ENCODE results near the gene IQSEC1.

IQSEC1 gene

DNA sequence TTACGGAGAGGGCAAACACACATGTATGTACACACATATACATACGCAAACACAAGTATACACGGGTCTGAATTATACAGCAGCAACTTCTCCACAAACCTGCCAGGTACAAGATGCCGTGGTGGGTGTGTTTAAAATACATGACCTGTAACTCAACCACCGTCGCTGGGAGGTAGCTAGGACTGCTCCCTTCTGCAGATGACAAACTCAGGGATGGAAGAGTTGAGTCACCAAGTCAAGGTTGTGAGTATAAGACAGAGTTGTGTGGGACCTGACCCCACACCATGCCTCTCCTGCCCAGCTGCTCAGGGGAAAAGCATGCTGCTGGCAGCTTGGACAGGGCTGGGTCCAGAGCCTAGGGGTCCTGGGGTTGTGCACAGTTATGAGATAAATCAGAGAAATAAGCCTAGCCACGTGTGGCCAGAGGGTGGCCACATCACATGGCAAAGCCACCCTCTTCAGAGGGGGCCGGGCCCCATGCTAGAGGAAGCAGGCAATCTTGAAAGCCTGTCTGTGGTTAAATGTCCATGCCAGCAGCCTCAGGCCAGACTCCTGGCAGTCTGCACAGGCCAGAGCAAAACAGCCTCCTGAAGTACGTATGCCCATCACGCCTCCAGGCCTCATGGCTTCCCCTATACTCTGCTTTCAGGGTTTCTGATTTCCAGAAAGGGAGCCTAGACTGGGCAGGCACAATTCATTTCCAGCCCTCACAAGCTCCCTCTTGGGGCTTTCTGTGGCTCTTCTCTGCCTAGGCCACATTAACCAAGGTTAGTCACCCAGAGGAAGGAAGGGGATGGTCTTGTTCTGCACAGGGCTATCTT, 124.1 kb downstream of the IQSEC1 start:
- no peak for TF ChIP-seq FOXP2 (optimal IDR thresholded peaks at IDR 0.05; ENCODE audit: borderline replicate concordance, extremely low read depth, extremely low read length, insufficient read depth)
- TF ChIP-seq, protein P1, sequence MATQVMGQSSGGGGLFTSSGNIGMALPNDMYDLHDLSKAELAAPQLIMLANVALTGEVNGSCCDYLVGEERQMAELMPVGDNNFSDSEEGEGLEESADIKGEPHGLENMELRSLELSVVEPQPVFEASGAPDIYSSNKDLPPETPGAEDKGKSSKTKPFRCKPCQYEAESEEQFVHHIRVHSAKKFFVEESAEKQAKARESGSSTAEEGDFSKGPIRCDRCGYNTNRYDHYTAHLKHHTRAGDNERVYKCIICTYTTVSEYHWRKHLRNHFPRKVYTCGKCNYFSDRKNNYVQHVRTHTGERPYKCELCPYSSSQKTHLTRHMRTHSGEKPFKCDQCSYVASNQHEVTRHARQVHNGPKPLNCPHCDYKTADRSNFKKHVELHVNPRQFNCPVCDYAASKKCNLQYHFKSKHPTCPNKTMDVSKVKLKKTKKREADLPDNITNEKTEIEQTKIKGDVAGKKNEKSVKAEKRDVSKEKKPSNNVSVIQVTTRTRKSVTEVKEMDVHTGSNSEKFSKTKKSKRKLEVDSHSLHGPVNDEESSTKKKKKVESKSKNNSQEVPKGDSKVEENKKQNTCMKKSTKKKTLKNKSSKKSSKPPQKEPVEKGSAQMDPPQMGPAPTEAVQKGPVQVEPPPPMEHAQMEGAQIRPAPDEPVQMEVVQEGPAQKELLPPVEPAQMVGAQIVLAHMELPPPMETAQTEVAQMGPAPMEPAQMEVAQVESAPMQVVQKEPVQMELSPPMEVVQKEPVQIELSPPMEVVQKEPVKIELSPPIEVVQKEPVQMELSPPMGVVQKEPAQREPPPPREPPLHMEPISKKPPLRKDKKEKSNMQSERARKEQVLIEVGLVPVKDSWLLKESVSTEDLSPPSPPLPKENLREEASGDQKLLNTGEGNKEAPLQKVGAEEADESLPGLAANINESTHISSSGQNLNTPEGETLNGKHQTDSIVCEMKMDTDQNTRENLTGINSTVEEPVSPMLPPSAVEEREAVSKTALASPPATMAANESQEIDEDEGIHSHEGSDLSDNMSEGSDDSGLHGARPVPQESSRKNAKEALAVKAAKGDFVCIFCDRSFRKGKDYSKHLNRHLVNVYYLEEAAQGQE (IDR thresholded peaks at IDR 0.05; ENCODE audit: insufficient read depth in 1 of 2, low read depth in 2 of 2, low read length in 2 of 2), result no peak
- no peak for TF ChIP-seq TAF1 (IDR thresholded peaks at IDR 0.05; ENCODE audit: borderline replicate concordance, insufficient read depth, low read length)
- no peak for TF ChIP-seq POLR2AphosphoS5 (IDR thresholded peaks at IDR 0.05; ENCODE audit: low read depth, low read length)
- TF ChIP-seq SIN3A (IDR thresholded peaks at IDR 0.05; ENCODE audit: borderline replicate concordance, insufficient read depth, low read length), result no peak

DNA sequence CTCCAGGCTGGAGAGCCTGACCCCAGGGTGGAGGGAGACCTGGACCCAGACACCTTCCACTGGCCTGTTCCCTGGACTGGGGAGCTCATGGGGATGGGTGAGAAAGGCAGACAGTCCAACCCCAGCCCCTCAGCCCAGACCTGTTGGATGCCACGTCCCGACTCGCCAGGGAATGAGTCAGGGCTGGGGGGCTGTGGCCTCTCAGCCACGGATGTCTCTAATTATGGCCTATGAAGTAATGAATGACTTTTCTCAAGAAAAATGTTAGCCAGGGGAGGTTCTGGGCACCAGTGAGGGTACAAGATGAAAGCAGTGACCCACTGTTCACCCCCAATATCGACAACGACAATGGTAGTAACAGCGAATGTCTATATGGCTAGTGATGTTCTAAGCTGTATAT, 124.9 kb downstream of the IQSEC1 start:
- TF ChIP-seq POLR2AphosphoS5 (IDR thresholded peaks at IDR 0.05; ENCODE audit: low read depth, low read length) (no peak), FOXP2 (optimal IDR thresholded peaks at IDR 0.05; ENCODE audit: borderline replicate concordance, extremely low read depth, extremely low read length, insufficient read depth) (no peak), TAF1 (IDR thresholded peaks at IDR 0.05; ENCODE audit: borderline replicate concordance, insufficient read depth, low read length) (no peak), SIN3A (IDR thresholded peaks at IDR 0.05; ENCODE audit: borderline replicate concordance, insufficient read depth, low read length) (no peak)
- TF ChIP-seq, protein P1 (IDR thresholded peaks at IDR 0.05; ENCODE audit: insufficient read depth in 1 of 2, low read depth in 2 of 2, low read length in 2 of 2), result no peak

DNA sequence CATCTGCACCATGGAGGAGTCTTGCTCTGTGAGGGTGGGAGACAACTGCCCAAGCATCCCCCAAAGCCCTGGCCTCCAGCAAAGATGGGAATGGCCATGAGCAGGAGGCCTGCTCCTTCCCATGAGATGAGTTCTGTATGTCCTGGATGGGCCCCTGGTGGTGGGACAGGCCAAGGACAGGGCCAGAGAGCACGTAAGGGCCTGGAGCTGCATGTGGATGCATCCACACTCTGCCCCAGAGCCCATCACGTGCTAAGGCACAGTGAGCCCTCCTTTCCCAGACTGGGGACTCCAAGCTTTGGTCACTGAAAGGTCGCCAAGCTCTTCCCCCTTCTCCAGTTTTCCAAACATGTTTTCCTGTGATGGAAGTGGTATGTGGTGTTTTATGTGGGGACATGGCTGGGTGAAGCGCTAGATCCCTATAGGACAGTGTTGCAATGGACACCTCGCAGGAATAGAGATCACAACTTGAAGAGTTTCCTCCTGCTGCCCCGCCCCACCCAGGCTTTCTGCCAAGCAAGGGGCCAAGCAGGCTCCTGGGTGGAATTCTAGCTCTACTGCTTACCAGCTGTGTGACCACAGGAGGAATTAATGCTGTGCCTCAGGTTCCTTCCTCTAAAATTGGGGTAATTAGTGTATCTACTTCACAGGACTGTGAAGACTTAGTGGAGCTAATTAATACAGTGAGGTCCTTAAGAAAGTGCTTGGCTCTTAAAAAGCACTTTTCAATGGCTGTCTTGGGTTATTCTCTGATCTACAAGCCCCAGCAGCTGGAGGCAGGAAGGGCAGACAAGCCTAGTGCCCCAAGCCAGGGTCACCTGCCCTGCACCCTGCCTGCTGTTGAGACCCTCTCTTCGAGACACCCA, 125.5 kb downstream of the IQSEC1 start:
- TF ChIP-seq FOXP2 (optimal IDR thresholded peaks at IDR 0.05; ENCODE audit: borderline replicate concordance, extremely low read depth, extremely low read length, insufficient read depth) (no peak), TAF1 (IDR thresholded peaks at IDR 0.05; ENCODE audit: borderline replicate concordance, insufficient read depth, low read length) (no peak), POLR2AphosphoS5 (IDR thresholded peaks at IDR 0.05; ENCODE audit: low read depth, low read length) (no peak), SIN3A (IDR thresholded peaks at IDR 0.05; ENCODE audit: borderline replicate concordance, insufficient read depth, low read length) (no peak)
- TF ChIP-seq, protein P1 (IDR thresholded peaks at IDR 0.05; ENCODE audit: insufficient read depth in 1 of 2, low read depth in 2 of 2, low read length in 2 of 2), result no peak

DNA sequence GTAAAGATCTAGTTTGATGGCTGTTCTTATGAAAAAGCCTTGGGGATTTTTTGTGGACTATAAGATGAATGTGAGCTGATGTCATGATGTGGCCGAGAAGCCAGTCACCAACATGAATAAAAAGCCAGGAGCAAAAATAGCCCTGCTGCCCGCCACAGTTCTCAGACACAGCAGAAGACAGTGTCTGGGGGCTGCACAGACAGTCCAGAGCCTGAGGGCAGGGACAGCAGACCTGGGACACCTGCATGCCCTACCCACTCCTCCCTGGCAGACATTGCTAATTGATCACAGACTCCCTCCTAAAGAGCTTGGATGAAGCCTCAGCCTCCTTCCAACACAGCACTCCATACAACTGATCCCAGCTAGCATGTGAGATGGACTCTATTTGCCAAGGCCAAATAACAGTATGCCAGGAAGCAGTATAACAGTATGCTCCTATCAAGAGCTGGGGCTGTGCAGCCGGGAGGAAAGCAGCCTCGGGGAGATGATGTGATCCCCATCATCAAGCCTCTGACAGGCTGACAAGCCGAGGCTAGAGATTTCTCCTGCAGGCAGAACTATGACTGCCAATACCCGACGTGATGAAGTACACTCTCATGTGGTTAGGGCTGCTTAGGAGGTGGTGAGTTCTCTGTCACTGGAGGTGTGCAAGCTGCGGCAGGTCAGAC, 126.4 kb downstream of the IQSEC1 start:
- no peak for TF ChIP-seq POLR2AphosphoS5 (IDR thresholded peaks at IDR 0.05; ENCODE audit: low read depth, low read length)
- no peak for TF ChIP-seq FOXP2 (optimal IDR thresholded peaks at IDR 0.05; ENCODE audit: borderline replicate concordance, extremely low read depth, extremely low read length, insufficient read depth)

DNA sequence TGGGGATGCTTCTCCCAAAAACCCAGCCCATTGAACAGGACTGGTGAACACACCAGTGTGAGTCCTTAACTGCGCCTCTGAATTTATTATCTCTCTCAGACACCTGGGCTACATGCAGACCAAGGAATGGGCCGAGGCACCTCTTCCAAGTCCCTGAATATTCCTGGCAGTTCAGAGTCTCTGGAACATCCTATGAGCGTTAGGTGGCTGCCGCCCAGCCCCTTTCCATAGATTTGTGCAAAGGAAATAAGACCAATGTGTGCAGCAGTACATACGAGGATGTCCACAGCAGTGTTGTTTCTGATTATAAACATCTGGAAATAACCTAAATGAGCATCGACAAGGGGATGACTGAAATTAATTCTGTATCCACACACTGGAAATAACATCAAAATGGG, 127.0 kb downstream of the IQSEC1 start:
- TF ChIP-seq FOXP2 (optimal IDR thresholded peaks at IDR 0.05; ENCODE audit: borderline replicate concordance, extremely low read depth, extremely low read length, insufficient read depth), result no peak
- no peak for TF ChIP-seq POLR2AphosphoS5 (IDR thresholded peaks at IDR 0.05; ENCODE audit: low read depth, low read length)
- TF ChIP-seq, protein P1 (IDR thresholded peaks at IDR 0.05; ENCODE audit: insufficient read depth in 1 of 2, low read depth in 2 of 2, low read length in 2 of 2), result no peak
- TF ChIP-seq SIN3A (IDR thresholded peaks at IDR 0.05; ENCODE audit: borderline replicate concordance, insufficient read depth, low read length), result no peak
- TF ChIP-seq TAF1 (IDR thresholded peaks at IDR 0.05; ENCODE audit: borderline replicate concordance, insufficient read depth, low read length), result no peak
